ENCODE measurements around the gene PLPPR1.
"Not testable (repeated sequence)": the region's sequence is repeated elsewhere in the genome, so short reads cannot be mapped to it uniquely, and the experiment has no call there.

PLPPR1 gene

DNA sequence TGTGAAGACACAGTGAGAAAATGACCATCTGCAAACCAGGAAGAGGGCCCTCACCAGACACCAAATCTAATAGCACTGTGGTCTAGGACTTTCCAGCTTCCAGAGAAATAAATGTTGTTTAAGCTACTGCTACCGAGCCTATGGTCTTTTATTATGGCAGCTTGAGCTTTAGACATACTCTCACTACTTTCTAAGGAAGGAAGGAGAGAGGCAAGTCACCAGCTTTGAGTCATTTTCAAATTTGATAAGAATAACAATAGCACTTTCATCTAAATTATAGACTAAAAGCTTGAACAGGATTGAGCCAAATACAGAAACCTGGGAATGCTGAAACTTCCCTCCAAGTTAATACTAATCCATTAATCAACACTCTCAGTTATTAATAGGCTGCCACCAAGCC, 64.4 kb downstream of the PLPPR1 start:
- FAIRE-seq (no peak), DNase-seq (ENCODE audit: insufficient read length) (no peak)
- TF ChIP-seq POLR2A (IDR thresholded peaks at IDR 0.05; ENCODE audit: low read depth, low read length) (no peak), TAF1 (IDR thresholded peaks at IDR 0.05; ENCODE audit: borderline replicate concordance, low read depth, low read length) (no peak), POLR2AphosphoS5 (IDR thresholded peaks at IDR 0.05; ENCODE audit: low read depth, low read length) (no peak)

- DNase-seq (ENCODE audit: insufficient read length) (no peak), FAIRE-seq (no peak)
- TF ChIP-seq TAF1 (IDR thresholded peaks at IDR 0.05; ENCODE audit: borderline replicate concordance, low read depth, low read length) (no peak), POLR2AphosphoS5 (IDR thresholded peaks at IDR 0.05; ENCODE audit: low read depth, low read length) (no peak), POLR2A (IDR thresholded peaks at IDR 0.05; ENCODE audit: low read depth, low read length) (no peak)
Observed at GRCh38 chr9:101093620-101094019, 65.1 kb downstream of the PLPPR1 start.

DNA sequence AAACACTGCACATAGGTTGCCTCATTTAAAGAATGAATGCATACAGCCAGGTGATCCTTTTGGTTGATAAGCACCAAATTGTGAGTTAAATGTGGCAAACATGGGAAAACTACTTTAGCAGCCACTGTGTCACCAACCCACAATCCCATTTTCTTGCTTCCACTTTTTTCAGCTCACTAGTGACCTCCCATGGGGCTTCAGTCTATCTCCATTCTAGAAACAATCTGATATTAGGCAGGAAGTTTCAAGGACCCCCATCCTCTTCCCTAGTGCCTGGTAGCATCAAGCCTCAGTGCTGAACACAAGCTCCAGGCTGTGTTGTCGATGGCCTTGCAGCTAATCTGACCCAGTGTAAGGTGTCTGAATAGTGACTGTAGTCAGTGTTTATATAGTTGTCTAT, 66.2 kb downstream of the PLPPR1 start:
- FAIRE-seq (no peak), DNase-seq (ENCODE audit: insufficient read length) (no peak)
- no peak for TF ChIP-seq POLR2A (IDR thresholded peaks at IDR 0.05; ENCODE audit: low read depth, low read length)
- TF ChIP-seq TAF1 (IDR thresholded peaks at IDR 0.05; ENCODE audit: borderline replicate concordance, low read depth, low read length) = no peak
- no peak for TF ChIP-seq POLR2AphosphoS5 (IDR thresholded peaks at IDR 0.05; ENCODE audit: low read depth, low read length)

DNA sequence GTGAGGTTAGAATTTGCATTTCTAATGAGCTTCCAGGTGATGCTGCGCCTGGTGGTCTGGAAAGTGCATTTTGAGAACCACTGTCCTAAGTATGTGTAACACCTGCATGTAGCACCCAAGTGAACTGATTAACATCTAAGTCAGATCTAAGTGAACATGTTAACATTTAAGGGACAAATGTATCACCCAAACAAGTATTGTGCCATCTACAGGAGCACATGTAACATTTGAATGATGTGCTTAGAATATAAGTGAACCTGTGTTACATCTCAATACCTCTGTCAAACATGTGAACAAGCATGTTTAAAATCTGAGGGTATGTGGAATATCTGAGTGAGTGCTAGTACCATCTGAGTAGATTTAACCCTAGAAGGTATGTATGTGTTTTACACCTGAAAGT, 68.7 kb downstream of the PLPPR1 start:
- FAIRE-seq = no peak
- DNase-seq (ENCODE audit: insufficient read length) = no peak
- no peak for TF ChIP-seq TAF1 (IDR thresholded peaks at IDR 0.05; ENCODE audit: borderline replicate concordance, low read depth, low read length)
- no peak for TF ChIP-seq POLR2A (IDR thresholded peaks at IDR 0.05; ENCODE audit: low read depth, low read length)
- no peak for TF ChIP-seq POLR2AphosphoS5 (IDR thresholded peaks at IDR 0.05; ENCODE audit: low read depth, low read length)

GRCh38 chr9:101098392-101098791, 69.9 kb downstream of the PLPPR1 start:
- no peak for FAIRE-seq
- DNase-seq (ENCODE audit: insufficient read length) = no peak
- TF ChIP-seq TAF1 (IDR thresholded peaks at IDR 0.05; ENCODE audit: borderline replicate concordance, low read depth, low read length) = no peak
- TF ChIP-seq POLR2A (IDR thresholded peaks at IDR 0.05; ENCODE audit: low read depth, low read length) = no peak
- no peak for TF ChIP-seq POLR2AphosphoS5 (IDR thresholded peaks at IDR 0.05; ENCODE audit: low read depth, low read length)

- DNase-seq (ENCODE audit: insufficient read length) (no peak), FAIRE-seq (no peak)
- TF ChIP-seq POLR2AphosphoS5 (IDR thresholded peaks at IDR 0.05; ENCODE audit: low read depth, low read length) (no peak), POLR2A (IDR thresholded peaks at IDR 0.05; ENCODE audit: low read depth, low read length) (no peak), TAF1 (IDR thresholded peaks at IDR 0.05; ENCODE audit: borderline replicate concordance, low read depth, low read length) (no peak)
Observed at GRCh38 chr9:101114317-101114716, 85.8 kb downstream of the PLPPR1 start.

DNA sequence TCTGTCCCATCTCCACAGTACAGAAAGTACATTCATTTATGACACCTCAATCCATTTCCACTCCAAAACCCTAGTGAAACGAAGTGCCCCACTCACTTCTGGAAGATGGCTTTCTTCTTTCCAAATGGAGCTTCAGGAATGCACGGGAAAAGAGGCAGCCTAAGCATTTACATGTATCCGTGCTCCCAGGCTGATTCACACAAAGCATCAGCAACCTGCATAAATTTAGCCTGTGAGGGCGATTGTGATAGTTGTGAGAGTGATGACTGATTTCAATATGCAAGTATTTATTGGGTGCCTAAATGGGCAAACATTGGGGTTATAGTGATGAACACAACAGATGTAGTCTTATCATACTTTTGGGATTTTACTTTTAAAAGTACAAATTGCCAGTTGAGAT, 86.6 kb downstream of the PLPPR1 start:
- FAIRE-seq (no peak), DNase-seq (ENCODE audit: insufficient read length) (no peak)
- no peak for TF ChIP-seq POLR2A (IDR thresholded peaks at IDR 0.05; ENCODE audit: low read depth, low read length)

GRCh38 chr9:101117161-101117560, 88.6 kb downstream of the PLPPR1 start:
- TF ChIP-seq POLR2A (IDR thresholded peaks at IDR 0.05; ENCODE audit: low read depth, low read length) (no peak), TAF1 (IDR thresholded peaks at IDR 0.05; ENCODE audit: borderline replicate concordance, low read depth, low read length) (no peak), POLR2AphosphoS5 (IDR thresholded peaks at IDR 0.05; ENCODE audit: low read depth, low read length) (no peak)
- FAIRE-seq = no peak
- DNase-seq (ENCODE audit: insufficient read length) = no peak

DNA sequence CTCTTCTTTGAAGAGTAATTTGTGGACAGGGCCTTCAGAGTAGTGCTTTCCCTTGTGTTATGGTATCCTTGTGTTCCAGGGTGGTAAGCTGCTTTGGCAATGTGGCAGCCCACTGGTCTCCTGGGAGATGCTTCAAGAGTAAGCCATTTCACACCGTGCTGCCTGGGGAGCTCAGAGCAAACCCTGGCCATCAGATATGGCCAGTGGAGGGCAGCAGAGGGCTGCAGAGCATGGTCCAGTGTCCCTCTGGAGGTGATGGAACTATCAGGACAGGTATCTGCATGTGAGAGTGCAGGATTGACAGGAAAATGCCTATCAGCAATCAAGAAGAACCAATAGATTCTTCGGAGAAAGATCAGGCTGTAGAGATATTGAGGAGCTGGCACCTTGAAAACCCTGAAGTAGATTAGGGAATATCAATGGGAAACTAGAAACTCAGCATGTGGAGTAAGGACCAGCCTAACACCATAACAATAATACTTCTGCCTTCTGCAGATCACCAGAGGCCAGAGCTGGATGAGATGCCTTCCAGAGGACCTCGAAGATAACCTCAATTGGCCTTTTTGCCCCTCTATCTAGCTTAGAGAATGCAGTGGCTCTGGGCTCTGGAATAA, 90.8 kb downstream of the PLPPR1 start:
- DNase-seq (ENCODE audit: insufficient read length) (no peak), FAIRE-seq (peak; percentile 73)
- TF ChIP-seq POLR2AphosphoS5 (IDR thresholded peaks at IDR 0.05; ENCODE audit: low read depth, low read length) = no peak
- TF ChIP-seq TAF1 (IDR thresholded peaks at IDR 0.05; ENCODE audit: borderline replicate concordance, low read depth, low read length) = no peak
- no peak for TF ChIP-seq POLR2A (IDR thresholded peaks at IDR 0.05; ENCODE audit: low read depth, low read length)

DNA sequence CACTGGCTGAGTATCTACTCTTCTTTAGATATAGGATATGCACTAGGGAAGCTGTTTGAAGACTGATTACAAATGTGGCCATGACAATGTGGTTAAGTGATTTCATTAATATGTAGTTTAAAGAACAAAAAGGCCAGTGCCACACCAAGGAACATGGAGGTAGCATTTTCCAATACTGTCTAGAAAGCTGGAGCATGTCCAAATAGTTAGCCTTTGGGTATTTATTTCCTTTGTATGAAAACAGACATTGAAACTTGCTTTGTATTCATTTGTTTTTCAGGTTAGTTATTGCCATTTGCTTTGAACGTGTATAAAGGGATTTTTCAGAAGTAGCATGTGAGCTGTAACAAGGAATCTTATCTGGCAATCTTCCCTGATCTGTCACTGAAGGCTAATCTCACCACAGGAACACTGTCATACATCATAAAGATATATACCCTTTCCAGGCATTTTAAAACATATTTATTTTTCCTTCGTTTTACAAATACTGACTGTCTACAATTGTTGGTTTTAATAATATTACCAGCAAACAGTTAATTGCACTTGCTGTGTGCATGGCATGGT, 93.4 kb downstream of the PLPPR1 start:
- FAIRE-seq (no peak), DNase-seq (ENCODE audit: insufficient read length) (no peak)
- TF ChIP-seq TAF1 (IDR thresholded peaks at IDR 0.05; ENCODE audit: borderline replicate concordance, low read depth, low read length) = no peak
- no peak for TF ChIP-seq POLR2A (IDR thresholded peaks at IDR 0.05; ENCODE audit: low read depth, low read length)

- TF ChIP-seq POLR2AphosphoS5 (IDR thresholded peaks at IDR 0.05; ENCODE audit: low read depth, low read length) (no peak), POLR2A (IDR thresholded peaks at IDR 0.05; ENCODE audit: low read depth, low read length) (no peak), TAF1 (IDR thresholded peaks at IDR 0.05; ENCODE audit: borderline replicate concordance, low read depth, low read length) (no peak)
- no peak for DNase-seq (ENCODE audit: insufficient read length)
- FAIRE-seq = peak; percentile 54
Observed at GRCh38 chr9:101126556-101126955, 98.0 kb downstream of the PLPPR1 start.

GRCh38 chr9:101127369-101127768, 98.8 kb downstream of the PLPPR1 start:
- not testable (repeated sequence) for DNase-seq (ENCODE audit: insufficient read length); FAIRE-seq

DNA sequence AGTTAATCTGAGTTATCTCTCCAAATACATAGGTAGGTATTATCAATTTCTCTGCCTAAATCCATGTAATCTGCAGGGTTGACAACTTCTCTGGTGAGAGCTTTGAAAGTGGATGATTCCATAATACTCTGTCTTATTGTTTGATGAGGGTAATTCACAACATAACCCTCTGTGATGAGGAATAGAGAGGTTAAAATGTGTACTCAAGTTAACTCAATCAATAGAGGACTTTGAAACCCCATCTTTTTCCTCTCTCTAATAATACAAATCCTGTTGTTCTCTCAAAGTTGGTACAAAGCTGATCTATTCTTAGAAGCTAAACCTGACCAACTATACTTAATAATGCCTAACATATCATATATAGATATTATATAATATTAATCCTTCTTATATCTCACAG, 100.1 kb downstream of the PLPPR1 start:
- no peak for FAIRE-seq
- TF ChIP-seq POLR2AphosphoS5 (IDR thresholded peaks at IDR 0.05; ENCODE audit: low read depth, low read length) (no peak), POLR2A (IDR thresholded peaks at IDR 0.05; ENCODE audit: low read depth, low read length) (no peak), TAF1 (IDR thresholded peaks at IDR 0.05; ENCODE audit: borderline replicate concordance, low read depth, low read length) (no peak)
- DNase-seq (ENCODE audit: insufficient read length) = no peak
